ENCODE data around the gene RGS12.

Gene RGS12

GRCh38 chr4:3269105-3269927 lies 23.5 kb upstream of the RGS12 start:
- DNase-seq (ENCODE audit: low read depth, low spot score) = no peak
- no peak overlapping the region for H3K4me3 ChIP-seq (ENCODE audit: low read length)

GRCh38 chr4:3269991-3270611 lies 22.7 kb upstream of the RGS12 start:
- no peak for DNase-seq (ENCODE audit: low read depth, low spot score)
- H3K4me3 ChIP-seq (ENCODE audit: low read length) = no peak overlapping the region

- H3K4me3 ChIP-seq (ENCODE audit: low read length) = no peak overlapping the region
- DNase-seq (ENCODE audit: low read depth, low spot score) = no peak
Measured at GRCh38 chr4:3271131-3271530, 21.7 kb upstream of the RGS12 start.

DNA sequence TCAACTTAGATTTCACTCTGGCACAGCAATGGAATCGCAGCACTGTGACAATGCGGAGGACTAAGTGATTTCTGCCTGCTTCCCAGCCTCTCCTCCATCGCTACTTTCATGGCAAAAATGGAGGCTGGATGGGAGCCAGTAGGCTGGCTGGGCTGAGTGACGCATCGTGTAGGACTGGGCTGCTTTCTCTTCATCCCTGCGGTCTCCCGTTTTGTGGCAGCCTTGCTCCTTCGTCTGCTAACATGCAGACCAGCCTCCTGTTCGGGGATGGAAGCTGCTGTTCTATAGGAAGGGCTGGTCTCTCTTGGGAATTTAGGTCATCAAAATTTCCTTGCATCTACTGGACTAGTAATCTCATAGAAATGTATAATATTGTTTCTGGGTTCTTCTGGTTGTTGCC lies 15.8 kb upstream of the RGS12 start:
- DNase-seq (ENCODE audit: low read depth, low spot score) = no peak
- no peak overlapping the region for H3K4me3 ChIP-seq (ENCODE audit: low read length)

DNA sequence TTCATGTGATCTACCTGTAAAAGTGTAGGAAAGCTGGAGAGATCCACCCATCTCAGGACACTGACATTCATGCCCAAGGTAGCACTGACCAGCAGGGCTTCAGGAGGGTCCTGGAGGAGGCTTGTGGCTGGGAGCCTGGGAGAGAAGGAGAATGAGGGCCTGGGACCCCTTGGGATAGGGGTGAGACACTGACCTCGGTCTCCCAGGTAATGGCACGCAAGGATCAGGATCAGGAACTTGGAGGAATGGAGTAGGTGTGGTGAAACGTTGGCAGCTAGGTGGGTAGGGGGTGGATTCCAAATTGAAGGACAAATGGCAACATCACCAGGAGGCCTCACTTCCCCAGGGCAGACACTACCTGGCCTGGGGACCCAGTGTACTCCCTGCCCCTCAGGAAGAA lies 12.4 kb upstream of the RGS12 start:
- no peak for DNase-seq (ENCODE audit: low read depth, low spot score)
- no peak overlapping the region for H3K4me3 ChIP-seq (ENCODE audit: low read length)

DNA sequence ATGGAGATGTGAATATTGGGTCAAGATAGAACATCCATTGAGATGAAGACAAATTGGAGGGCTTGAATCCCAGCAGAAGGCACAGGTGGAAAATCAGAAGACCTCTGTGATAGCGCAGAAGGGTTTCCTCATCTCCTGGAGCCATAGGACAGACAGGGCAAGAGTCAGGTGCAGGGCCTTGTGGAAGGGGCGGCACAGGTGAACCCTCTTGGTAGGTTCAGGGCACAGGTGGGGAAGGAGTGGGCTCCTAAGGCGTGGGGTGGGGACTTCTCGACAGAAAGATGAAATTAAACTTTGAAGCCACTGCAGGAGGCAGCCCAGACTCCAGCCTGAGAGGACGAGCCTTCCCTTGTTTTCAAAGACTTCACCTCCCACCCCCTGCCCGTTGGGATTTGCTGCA lies 9.3 kb upstream of the RGS12 start:
- no peak for DNase-seq (ENCODE audit: low read depth, low spot score)
- no peak overlapping the region for H3K4me3 ChIP-seq (ENCODE audit: low read length)

- H3K4me3 ChIP-seq (ENCODE audit: low read length) = no peak overlapping the region
- DNase-seq (ENCODE audit: low read depth, low spot score) = no peak
Measured at GRCh38 chr4:3283916-3284315, 8.9 kb upstream of the RGS12 start.

- DNase-seq (ENCODE audit: low read depth, low spot score) = no peak
- H3K4me3 ChIP-seq (ENCODE audit: low read length) = no peak overlapping the region
Measured at GRCh38 chr4:3284734-3285557, 7.9 kb upstream of the RGS12 start.

- H3K4me3 ChIP-seq (ENCODE audit: low read length) = no peak overlapping the region
- no peak for DNase-seq (ENCODE audit: low read depth, low spot score)
Measured at GRCh38 chr4:3285558-3286334, 7.1 kb upstream of the RGS12 start.

DNA sequence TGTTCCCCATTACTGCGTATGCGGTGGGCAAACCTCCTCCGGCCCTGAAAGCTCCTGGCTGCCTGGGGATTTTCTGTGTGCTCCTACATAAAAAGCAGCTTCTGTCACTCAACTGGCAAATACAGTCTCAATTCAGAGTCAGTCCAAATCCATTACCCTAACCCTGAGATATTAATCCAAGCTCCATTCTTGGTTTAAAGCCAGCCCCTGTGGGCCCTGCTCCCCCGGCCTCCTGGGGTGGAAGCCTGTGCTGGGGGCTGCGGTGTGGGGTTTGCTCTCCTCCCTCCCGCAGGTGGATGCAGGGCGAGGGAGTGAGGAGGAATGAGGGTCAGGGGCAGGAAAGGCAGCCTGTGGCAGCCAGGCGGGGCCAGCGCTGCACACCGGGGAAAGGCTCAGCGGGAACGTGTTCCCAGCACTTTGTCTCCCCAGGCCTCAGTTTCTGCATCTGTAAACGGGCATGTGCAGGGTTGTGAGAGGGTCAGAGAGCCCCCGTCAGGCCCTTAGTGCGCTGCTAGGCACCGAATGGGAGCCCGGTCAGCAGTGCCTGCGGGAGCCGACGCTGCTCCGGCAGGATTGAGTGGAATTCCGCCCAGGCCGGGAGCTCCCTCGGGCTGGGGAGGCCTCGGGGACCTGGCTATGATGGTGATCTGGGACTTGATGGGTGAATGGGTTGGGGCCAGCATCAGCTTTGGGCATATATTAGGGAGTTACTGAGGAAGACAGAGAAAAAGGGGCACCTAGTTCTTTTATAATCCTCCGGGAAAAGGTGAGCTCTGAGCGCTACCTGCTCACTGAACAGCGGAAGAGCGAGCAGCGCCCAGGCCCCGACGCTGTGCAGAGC lies 6.3 kb upstream of the RGS12 start:
- DNase-seq (ENCODE audit: low read depth, low spot score) = no peak
- no peak overlapping the region for H3K4me3 ChIP-seq (ENCODE audit: low read length)

DNA sequence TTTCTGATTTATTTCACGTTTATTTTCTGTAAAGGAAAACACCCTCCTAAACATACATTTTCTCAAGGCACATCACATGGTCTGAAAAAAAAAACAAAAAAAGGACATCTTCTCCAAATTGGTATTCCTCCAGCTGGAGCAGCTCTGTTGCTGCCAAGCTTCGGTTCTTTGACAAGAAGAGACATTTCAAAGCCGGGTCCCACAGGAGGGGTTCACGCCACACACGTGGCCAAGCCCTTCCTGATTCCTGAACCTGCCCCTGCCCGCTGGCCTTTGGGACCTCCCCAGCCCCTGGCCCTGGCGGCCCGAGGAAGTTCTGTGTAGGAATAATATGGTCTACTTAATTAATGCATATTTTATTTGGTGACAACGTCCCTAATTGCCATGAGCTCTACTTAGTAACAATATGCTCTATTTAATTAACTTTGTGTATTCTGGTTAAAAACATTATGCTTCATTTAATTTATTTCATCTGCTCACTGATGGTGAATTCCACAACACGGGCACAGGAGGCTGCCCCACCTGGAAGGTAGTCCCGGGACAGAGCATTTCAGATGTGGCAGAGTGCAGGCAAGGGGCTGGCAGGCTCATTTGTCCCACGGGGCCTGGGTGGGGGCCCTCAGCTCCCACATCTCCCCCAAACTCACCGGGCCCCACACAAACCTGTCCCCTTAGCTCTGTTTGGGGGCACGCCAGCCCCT lies 5.4 kb upstream of the RGS12 start:
- no peak overlapping the region for H3K4me3 ChIP-seq (ENCODE audit: low read length)
- DNase-seq (ENCODE audit: low read depth, low spot score) = no peak

- DNase-seq (ENCODE audit: low read depth, low spot score) = no peak
- H3K4me3 ChIP-seq (ENCODE audit: low read length) = no peak overlapping the region
Measured at GRCh38 chr4:3287972-3288570, 4.8 kb upstream of the RGS12 start.

DNA sequence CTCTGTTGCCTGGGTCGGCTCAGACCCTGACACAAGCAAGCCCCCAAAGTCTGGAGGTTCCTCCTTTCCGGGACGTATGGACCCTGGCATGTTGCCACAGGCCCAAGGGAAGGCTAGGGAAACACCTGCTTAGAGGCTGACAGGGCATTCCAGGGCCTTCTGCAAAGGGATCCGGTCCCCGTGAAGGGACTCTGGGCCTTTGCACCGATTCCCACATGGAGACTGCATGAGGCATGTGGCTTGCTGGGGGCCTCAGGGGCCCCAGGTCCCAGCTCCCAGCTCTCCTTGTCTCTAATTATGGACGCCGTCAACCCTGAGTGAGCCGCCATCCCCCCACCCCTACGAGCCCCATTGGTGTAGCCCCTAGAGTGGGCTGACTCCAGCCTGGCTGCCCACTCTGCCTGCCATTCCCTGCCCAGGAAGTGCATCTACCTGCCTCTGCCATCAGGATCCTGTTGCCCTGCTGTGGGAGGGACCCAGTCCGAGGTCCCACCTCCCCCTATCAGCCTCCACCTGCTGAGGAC lies 4.2 kb upstream of the RGS12 start:
- no peak for DNase-seq (ENCODE audit: low read depth, low spot score)
- H3K4me3 ChIP-seq (ENCODE audit: low read length) = no peak overlapping the region

DNA sequence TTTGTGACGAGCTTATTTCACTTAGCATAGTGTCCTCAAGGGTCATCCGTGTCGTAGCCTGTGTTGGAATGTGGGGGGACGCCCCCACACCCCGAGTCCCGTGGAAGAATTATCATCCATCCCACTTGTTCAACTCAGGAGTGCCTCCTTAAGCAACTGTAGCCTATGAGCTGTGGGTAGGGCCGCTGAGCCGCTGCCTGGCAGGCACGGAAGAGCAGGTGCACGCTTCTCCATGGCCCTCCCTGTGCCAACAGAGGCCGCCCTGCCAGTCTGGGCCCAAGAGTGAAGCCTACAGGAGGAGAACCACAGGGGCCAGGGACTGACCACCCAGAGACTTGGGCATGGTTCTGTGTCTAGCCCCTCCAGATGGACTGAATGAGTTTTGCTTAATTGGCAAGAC lies 2.3 kb upstream of the RGS12 start:
- no peak for DNase-seq (ENCODE audit: low read depth, low spot score)
- H3K4me3 ChIP-seq (ENCODE audit: low read length) = no peak overlapping the region

GRCh38 chr4:3290889-3291321 lies 1.9 kb upstream of the RGS12 start:
- DNase-seq (ENCODE audit: low read depth, low spot score) = no peak
- H3K4me3 ChIP-seq (ENCODE audit: low read length) = no peak overlapping the region

GRCh38 chr4:3291411-3291968 lies 1.3 kb upstream of the RGS12 start:
- DNase-seq (ENCODE audit: low read depth, low spot score) = no peak
- peak overlapping the region; percentile 66 for H3K4me3 ChIP-seq (ENCODE audit: low read length)

- no peak for DNase-seq (ENCODE audit: low read depth, low spot score)
- peak overlapping the region; percentile 66 for H3K4me3 ChIP-seq (ENCODE audit: low read length)
Measured at GRCh38 chr4:3291969-3292570, 751 bp upstream of the RGS12 start.
